Skeletal muscle tissue (tissue), 4 donors: ENCODE measurements around the gene G6PC3. TPM values are rescaled to one million over a fixed set of nuclear protein-coding genes. Genes with fewer than 3 reads are reported as not detected.
"Not testable (repeated sequence)": the region's sequence is repeated elsewhere in the genome, so short reads cannot be mapped to it uniquely, and the experiment has no call there.

Experiments
- H3K27ac ChIP-seq: one replicate; pipeline ENCODE4 v1.7.0; 2013; ENCODE audit warnings: mild to moderate bottlenecking, low read depth, low read length, inconsistent platforms
- H3K27me3 ChIP-seq, 3 donors: one replicate each; pipeline ENCODE4 v1.7.0; 2013; ENCODE audit warnings: low read length in 3 of 3; ENCODE audit not compliant: control insufficient read depth in 3 of 3, insufficient read depth in 3 of 3
- H3K36me3 ChIP-seq, 3 donors: one replicate each; pipeline ENCODE4 v1.7.0; 2013; ENCODE audit warnings: low read length in 3 of 3; ENCODE audit not compliant: control insufficient read depth in 3 of 3, insufficient read depth in 3 of 3
- H3K4me1 ChIP-seq, 3 donors: one replicate each; pipeline ENCODE4 v1.7.0; 2013; ENCODE audit warnings: low read length in 3 of 3, mild to moderate bottlenecking in 3 of 3; ENCODE audit not compliant: control insufficient read depth in 3 of 3, insufficient read depth in 3 of 3
- H3K4me3 ChIP-seq, 3 donors: one replicate each; pipeline ENCODE4 v1.7.0; 2013; ENCODE audit warnings: low read length in 3 of 3
- H3K9ac ChIP-seq, 3 donors: one replicate each; pipeline ENCODE4 v1.7.0; 2013; ENCODE audit warnings: low read length in 3 of 3, mild to moderate bottlenecking in 3 of 3, moderate library complexity in 2 of 3, low read depth in 1 of 3
- H3K9me3 ChIP-seq, 3 donors: one replicate each; pipeline ENCODE4 v1.7.0; 2013; ENCODE audit warnings: low read length in 3 of 3; ENCODE audit not compliant: control insufficient read depth in 3 of 3
- total RNA-seq: library from RNA; depleted of rRNA; stranded (reverse); fragments of >200 nt; gene quantifications from one replicate; pipeline ENCODE4 v1.2.3, GENCODE V29; 2014
- donor health status: Osteomylitis.

Gene G6PC3
- 13.0 TPM for total RNA-seq

- Histone ChIP-seq H3K27ac (peak within 1 kb of the TSS; percentile 84), H3K27me3 (no peaks in the 10 kb centered on the region), H3K4me1 (peaks cover 29 to 51% (median 40%) of the 10 kb centered on the region in 3 donors), H3K9ac (peak within 1 kb of the TSS; percentile 83 to 90 (median 89)), H3K36me3 (peaks cover 5 to 10% (median 10%) of the 10 kb centered on the region in 3 donors), H3K9me3 (no peaks in the 10 kb centered on the region), H3K4me3 (peak within 1 kb of the TSS; percentile 94 to 96 (median 95))
These were observed at the start of gene G6PC3 for GRCh38 chr17:44070455-44071197. G6PC3 (plus strand) TSS chr17:44070735; CDS start chr17:44070966, 231 bp downstream.

GRCh38 chr17:44021227-44021626 lies 49.3 kb upstream of the G6PC3 start:
- H3K27ac ChIP-seq, H3K9me3 ChIP-seq, H3K27me3 ChIP-seq, H3K4me3 ChIP-seq, H3K9ac ChIP-seq, H3K4me1 ChIP-seq, H3K36me3 ChIP-seq: not testable (repeated sequence)

GRCh38 chr17:44022246-44022645 lies 48.3 kb upstream of the G6PC3 start:
- Histone ChIP-seq H3K4me3 (no peak overlapping the region), H3K9me3 (no peaks in the 10 kb centered on the region), H3K27me3 (no peaks in the 10 kb centered on the region), H3K27ac (no peak overlapping the region), H3K36me3 (peaks cover 0 to 7% (median 6%) of the 10 kb centered on the region in 3 donors), H3K9ac (no peak overlapping the region), H3K4me1 (peaks cover 0 to 6% (median 3%) of the 10 kb centered on the region in 3 donors)

GRCh38 chr17:44023545-44024270 lies 46.8 kb upstream of the G6PC3 start:
- Histone ChIP-seq H3K9ac (peak overlapping the region in 1 of 3 donors; percentile 33), H3K27ac (no peak overlapping the region), H3K27me3 (no peaks in the 10 kb centered on the region), H3K36me3 (peaks cover 4 to 7% (median 6%) of the 10 kb centered on the region in 3 donors), H3K9me3 (no peaks in the 10 kb centered on the region), H3K4me1 (peaks cover 0 to 6% (median 3%) of the 10 kb centered on the region in 3 donors), H3K4me3 (no peak overlapping the region)

GRCh38 chr17:44024271-44024663 lies 46.3 kb upstream of the G6PC3 start:
- no peaks in the 10 kb centered on the region for H3K27me3 ChIP-seq
- no peak overlapping the region for H3K27ac ChIP-seq
- H3K36me3 ChIP-seq = peaks cover 4 to 9% (median 6%) of the 10 kb centered on the region in 3 donors
- H3K9ac ChIP-seq = peak overlapping the region in 1 of 3 donors; percentile 33
- H3K4me1 ChIP-seq = peaks cover 3 to 6% (median 5%) of the 10 kb centered on the region in 3 donors
- H3K9me3 ChIP-seq = no peaks in the 10 kb centered on the region
- H3K4me3 ChIP-seq = no peak overlapping the region

GRCh38 chr17:44024853-44025252 lies 45.7 kb upstream of the G6PC3 start:
- Histone ChIP-seq H3K9ac (peak overlapping the region in 1 of 3 donors; percentile 25), H3K4me1 (peaks cover 6 to 11% (median 10%) of the 10 kb centered on the region in 3 donors), H3K36me3 (peaks cover 4 to 9% (median 6%) of the 10 kb centered on the region in 3 donors), H3K9me3 (no peaks in the 10 kb centered on the region), H3K4me3 (no peak overlapping the region), H3K27ac (no peak overlapping the region), H3K27me3 (no peaks in the 10 kb centered on the region)

GRCh38 chr17:44029736-44030135 lies 40.8 kb upstream of the G6PC3 start:
- Histone ChIP-seq H3K9ac (peak overlapping the region in 1 of 3 donors; percentile 40), H3K27me3 (no peaks in the 10 kb centered on the region), H3K27ac (no peak overlapping the region), H3K9me3 (no peaks in the 10 kb centered on the region), H3K36me3 (peaks cover 12 to 18% (median 13%) of the 10 kb centered on the region in 3 donors), H3K4me3 (no peak overlapping the region), H3K4me1 (peaks cover 9 to 18% (median 17%) of the 10 kb centered on the region in 3 donors)

GRCh38 chr17:44030482-44030881 lies 40.1 kb upstream of the G6PC3 start:
- no peak overlapping the region for H3K9ac ChIP-seq
- no peaks in the 10 kb centered on the region for H3K27me3 ChIP-seq
- no peaks in the 10 kb centered on the region for H3K9me3 ChIP-seq
- no peak overlapping the region for H3K27ac ChIP-seq
- peaks cover 7 to 18% (median 14%) of the 10 kb centered on the region in 3 donors for H3K4me1 ChIP-seq
- peaks cover 10 to 18% (median 13%) of the 10 kb centered on the region in 3 donors for H3K36me3 ChIP-seq
- H3K4me3 ChIP-seq = no peak overlapping the region

- H3K4me3 ChIP-seq = no peak overlapping the region
- peaks cover 10 to 35% (median 22%) of the 10 kb centered on the region in 3 donors for H3K4me1 ChIP-seq
These were observed 36.6 kb upstream of the G6PC3 start for GRCh38 chr17:44033861-44034408.

More at GRCh38 chr17:44033861-44034408, 36.6 kb upstream of the G6PC3 start:
- peaks cover 24 to 32% (median 31%) of the 10 kb centered on the region in 3 donors for H3K36me3 ChIP-seq
- H3K9ac ChIP-seq = no peak overlapping the region
- no peak overlapping the region for H3K27ac ChIP-seq
- no peaks in the 10 kb centered on the region for H3K27me3 ChIP-seq
- no peaks in the 10 kb centered on the region for H3K9me3 ChIP-seq
